Measurements from ENCODE around the gene DQX1.
A peak's percentile ranks its signal among the peaks of the same experiment; 100 is the strongest.
"Not testable (repeated sequence)": the region's sequence is repeated elsewhere in the genome, so short reads cannot be mapped to it uniquely, and the experiment has no call there.

DQX1 gene

GRCh38 chr2:74499940-74500577, 26.0 kb downstream of the DQX1 start:
- no peak for DNase-seq (ENCODE audit: extremely low spot score, insufficient read length, low read depth)
- no peak for FAIRE-seq

GRCh38 chr2:74499267-74499939, 26.6 kb downstream of the DQX1 start, which contains the start of gene LBX2:
TSS of gene LBX2 (minus strand) at chr2:74499603. CDS start at chr2:74499537, 66 bp downstream.
- no peak for DNase-seq (ENCODE audit: extremely low spot score, insufficient read length, low read depth)
- no peak for FAIRE-seq

GRCh38 chr2:74498500-74499266, 27.3 kb downstream of the DQX1 start:
- no peak for DNase-seq (ENCODE audit: extremely low spot score, insufficient read length, low read depth)
- no peak for FAIRE-seq

GRCh38 chr2:74497777-74498499, 28.1 kb downstream of the DQX1 start:
- FAIRE-seq: no peak

GRCh38 chr2:74496997-74497776, 28.8 kb downstream of the DQX1 start:
- DNase-seq (ENCODE audit: extremely low spot score, insufficient read length, low read depth) (no peak), FAIRE-seq (no peak)

More at GRCh38 chr2:74497777-74498499, 28.1 kb downstream of the DQX1 start:
- DNase-seq (ENCODE audit: extremely low spot score, insufficient read length, low read depth): no peak

GRCh38 chr2:74495440-74495839, 30.6 kb downstream of the DQX1 start:
- FAIRE-seq: no peak
- DNase-seq (ENCODE audit: extremely low spot score, insufficient read length, low read depth): no peak

GRCh38 chr2:74493546-74493945, 32.5 kb downstream of the DQX1 start:
- DNase-seq (ENCODE audit: extremely low spot score, insufficient read length, low read depth): no peak
- FAIRE-seq: no peak

- FAIRE-seq (no peak), DNase-seq (ENCODE audit: extremely low spot score, insufficient read length, low read depth) (no peak)
These were observed 34.1 kb downstream of the DQX1 start for GRCh38 chr2:74491648-74492544.

- DNase-seq (ENCODE audit: extremely low spot score, insufficient read length, low read depth) (no peak), FAIRE-seq (no peak)
These were observed 36.1 kb downstream of the DQX1 start for GRCh38 chr2:74489906-74490305.

- DNase-seq (ENCODE audit: extremely low spot score, insufficient read length, low read depth): no peak
- no peak for FAIRE-seq
These were observed 37.2 kb downstream of the DQX1 start for GRCh38 chr2:74488643-74489481.

GRCh38 chr2:74486141-74486540, 39.9 kb downstream of the DQX1 start:
- DNase-seq (ENCODE audit: extremely low spot score, insufficient read length, low read depth): no peak
- FAIRE-seq: no peak

- DNase-seq (ENCODE audit: extremely low spot score, insufficient read length, low read depth); FAIRE-seq: not testable (repeated sequence)
These were observed 42.3 kb downstream of the DQX1 start for GRCh38 chr2:74483675-74484164.

- peak; percentile 83 for DNase-seq (ENCODE audit: extremely low spot score, insufficient read length, low read depth)
- peak; percentile 96 for FAIRE-seq
These were observed 43.0 kb downstream of the DQX1 start, which contains the start of the genes CCDC142 and TTC31 for GRCh38 chr2:74482801-74483674. TSS of gene CCDC142 (minus strand) at chr2:74482998. CDS start at chr2:74482837, 161 bp downstream. TSS of gene TTC31 (plus strand) at chr2:74483081. CDS start at chr2:74483096, 15 bp downstream.

GRCh38 chr2:74481961-74482800, 43.9 kb downstream of the DQX1 start:
- FAIRE-seq (no peak), DNase-seq (ENCODE audit: extremely low spot score, insufficient read length, low read depth) (no peak)

- DNase-seq (ENCODE audit: extremely low spot score, insufficient read length, low read depth) (no peak), FAIRE-seq (no peak)
These were observed 44.6 kb downstream of the DQX1 start for GRCh38 chr2:74481431-74481830.
